HG03175 (cell line): Measurements from ENCODE around the gene CXCL14.

ENCODE experiments used
- ATAC-seq: cut with Tn5 transposase; IDR thresholded peaks from one replicate; pipeline ENCODE4 v1.9.1; 2021; ENCODE audit warnings: mild to moderate bottlenecking, moderate library complexity; ENCODE audit not compliant: unreplicated experiment

Gene CXCL14

DNA sequence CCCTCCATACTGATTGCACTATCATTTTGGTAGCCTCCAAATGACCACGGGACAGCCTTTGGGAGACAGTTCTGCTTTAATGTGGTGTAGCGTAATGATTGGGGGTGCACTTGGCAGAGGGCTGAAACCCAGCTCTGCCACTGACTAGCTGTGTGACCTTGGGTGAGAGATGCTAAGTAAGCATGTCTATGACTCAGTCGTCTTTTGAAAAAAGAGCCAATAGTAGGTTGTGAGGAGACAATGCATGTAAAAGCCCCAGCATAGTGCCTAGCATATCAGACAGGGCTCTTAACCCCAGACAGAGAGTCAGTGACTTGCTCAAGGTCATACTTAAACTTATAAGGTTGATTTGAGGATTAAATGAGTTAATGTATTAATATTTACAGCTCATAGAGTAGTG lies 18.0 kb upstream of the CXCL14 start:
- ATAC-seq, result no peak

DNA sequence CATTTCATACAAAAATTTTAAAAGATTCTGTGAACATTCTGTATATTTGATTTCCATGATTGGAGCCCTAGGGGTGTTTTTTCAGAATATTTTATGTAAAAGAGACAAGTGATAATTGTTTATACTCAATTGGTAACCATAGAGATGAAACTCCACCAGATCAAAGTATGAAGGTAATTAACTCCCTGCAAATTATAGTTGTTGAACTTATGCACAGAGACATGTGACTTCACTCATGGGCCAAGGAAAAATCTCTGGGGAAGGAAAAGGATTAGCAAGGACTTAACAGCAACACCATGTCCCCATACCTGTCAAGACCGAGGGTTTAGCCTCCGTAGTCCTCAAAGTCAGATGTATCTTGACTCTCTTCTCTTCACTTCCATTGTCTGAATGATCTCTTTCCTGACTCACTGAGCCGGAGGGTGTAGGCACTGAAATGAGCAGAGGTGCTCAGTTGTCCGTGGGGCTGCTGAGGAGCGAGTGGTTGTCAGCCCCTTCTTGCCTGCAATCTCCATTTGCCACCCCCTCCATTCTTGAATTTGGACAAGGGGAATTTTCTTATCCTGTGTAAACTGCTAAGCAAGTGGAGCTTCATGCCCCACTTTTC lies 17.5 kb upstream of the CXCL14 start:
- no peak for ATAC-seq

DNA sequence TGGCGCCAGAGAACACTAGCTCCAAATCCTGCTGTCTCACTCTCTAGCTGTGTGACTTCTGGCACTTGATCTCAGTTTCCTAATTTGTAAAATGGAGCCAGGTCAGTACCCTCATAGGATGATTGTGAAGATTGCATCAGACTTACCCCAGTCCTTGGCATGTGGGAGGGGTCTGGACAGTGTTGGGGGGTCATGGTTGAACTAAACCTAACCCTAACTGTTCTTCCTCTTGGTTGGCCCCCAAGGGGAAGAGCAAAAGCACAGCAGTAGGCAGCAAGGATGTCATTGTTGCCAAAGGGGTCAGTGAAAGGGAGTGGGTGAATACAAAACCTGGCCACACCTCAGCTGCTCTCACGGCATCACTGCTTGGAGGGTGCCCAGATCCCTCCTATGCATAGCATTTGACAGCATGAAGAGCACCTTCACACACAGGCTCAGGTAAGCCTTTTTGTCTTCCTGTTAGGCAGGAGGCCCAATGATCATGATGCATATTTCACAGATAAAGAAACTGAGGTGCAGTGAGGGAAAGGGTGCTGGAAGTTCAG lies 15.7 kb upstream of the CXCL14 start:
- ATAC-seq, result no peak

GRCh38 chr5:135593886-135594285 lies 15.1 kb upstream of the CXCL14 start:
- no peak for ATAC-seq

- ATAC-seq, result no peak
Observed at GRCh38 chr5:135593141-135593540, 14.3 kb upstream of the CXCL14 start.

DNA sequence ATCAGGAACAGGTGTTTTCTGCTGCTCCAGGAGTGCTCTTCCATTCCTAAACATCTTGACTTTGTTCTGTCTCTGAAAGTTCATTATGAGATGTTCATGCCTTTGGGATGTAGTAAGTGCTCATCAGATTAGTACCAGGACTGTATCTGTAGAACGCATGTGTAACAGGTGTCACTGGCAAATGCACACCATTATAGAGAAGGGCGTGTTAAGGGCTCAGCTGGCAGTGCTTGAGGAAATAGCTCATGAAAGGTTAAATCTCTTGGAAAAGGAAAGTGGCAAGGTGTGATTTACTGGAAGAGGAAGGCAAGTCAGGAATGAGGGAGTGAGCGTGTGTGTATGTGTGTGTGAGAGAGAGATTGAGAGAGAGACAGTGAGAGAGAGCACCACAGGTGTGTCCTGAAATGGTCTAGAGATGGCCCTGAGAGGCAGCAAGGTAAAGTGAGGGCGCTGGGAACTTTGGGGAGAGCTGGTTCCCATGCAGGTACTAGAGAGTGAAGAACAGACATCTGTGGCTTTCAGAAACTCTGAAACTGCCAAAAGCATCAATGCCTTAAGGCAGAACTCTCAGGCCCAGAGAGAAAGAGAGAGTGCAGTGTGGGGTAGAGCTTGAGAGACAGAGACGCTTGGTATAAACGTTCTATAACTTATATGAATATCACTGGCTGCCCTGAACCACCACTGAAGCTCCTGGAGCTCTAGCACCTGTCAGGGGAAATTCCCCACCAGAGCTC lies 13.7 kb upstream of the CXCL14 start:
- ATAC-seq, result no peak

GRCh38 chr5:135591277-135591676 lies 12.5 kb upstream of the CXCL14 start:
- ATAC-seq, result no peak

- no peak for ATAC-seq
Observed at GRCh38 chr5:135589152-135589551, 10.4 kb upstream of the CXCL14 start.

DNA sequence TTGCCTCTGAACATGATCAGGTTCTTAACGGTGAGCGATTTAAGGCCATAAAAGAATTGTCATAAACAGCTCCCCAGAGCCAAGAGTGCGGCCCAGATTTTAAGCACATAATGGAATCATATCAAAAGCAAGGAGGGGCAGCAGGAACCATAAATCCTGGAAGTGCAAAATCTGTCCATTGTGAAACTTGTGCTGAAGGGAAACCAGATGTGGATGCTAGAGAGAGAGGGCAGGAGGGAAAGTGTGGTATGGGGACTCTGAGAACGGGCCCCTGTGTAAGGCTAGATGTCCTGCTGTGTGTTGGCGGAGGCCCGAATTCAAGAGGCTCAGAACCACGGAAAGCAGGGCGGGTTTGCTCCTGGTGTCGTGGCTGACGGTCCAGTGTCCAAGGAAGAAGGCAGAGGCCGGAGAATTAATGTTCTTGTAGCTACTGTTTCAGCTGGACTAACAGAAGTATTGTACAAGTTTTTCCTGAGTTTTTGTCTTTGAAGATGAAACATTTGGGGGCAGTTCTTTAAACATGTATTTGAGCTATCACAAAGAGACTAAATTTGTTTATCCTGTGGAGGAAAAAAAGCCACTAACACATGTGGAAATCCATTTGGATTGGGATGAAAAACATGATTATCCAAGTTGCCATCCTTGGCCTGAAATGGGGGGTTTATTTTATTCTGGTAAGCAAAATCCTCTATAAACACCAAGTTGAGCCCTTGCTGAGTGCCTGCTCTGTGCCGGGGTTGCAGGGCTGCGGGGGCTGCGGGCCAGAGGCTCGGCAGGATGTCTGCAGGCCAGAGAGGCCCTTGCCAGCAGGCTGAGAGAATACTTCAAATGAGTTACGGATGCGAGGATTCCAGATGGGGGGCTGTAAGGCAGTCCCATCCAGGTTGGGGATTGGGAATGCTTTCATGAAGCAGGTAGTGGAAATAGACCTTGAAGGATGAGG lies 9.2 kb upstream of the CXCL14 start:
- no peak for ATAC-seq

DNA sequence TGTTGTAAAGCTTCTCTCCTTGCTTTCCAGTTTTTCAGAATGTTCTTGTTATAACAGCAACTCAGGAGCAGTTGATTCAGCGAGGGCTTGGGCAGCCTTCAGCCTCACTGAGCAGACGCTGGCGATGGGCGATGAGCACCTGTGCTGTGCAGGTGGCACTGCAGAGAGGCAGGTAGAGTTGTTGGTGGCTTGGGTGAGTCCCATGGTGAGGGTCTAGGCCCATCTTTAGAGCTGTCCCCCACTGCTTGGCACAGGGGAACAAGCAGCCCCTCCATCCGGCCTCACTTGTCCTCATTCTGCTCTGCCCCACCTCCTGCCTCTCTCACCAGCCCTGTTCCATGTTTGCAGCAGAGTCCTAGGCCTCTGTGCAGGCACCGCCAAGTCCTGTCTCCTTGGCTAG lies 6.1 kb upstream of the CXCL14 start:
- no peak for ATAC-seq

GRCh38 chr5:135584276-135584675 lies 5.5 kb upstream of the CXCL14 start:
- no peak for ATAC-seq

GRCh38 chr5:135582099-135582781 lies 3.4 kb upstream of the CXCL14 start:
- ATAC-seq, result no peak

DNA sequence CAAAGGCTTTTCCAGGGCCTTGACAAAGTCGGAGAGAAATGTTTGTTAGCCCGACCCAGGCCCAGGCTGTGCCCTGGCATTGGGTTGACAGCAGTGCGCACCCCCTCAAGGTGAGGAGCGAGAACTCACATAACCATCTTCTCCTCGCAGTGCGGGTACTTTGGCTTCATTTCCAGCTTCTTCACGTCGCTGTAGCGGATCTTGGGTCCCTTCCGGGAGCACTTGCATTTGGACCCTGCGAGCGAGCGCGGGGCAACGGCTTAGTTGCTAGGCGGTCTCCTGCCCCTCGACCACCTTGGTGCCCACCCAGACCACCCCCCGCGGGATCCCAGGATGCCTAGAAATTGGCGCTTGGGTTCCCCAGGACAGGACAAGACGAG lies 496 bp downstream of the CXCL14 start:
- no peak for ATAC-seq

GRCh38 chr5:135577421-135577820 lies 1.4 kb downstream of the CXCL14 start:
- ATAC-seq, result no peak

- no peak for ATAC-seq
Observed at GRCh38 chr5:135576075-135576599, 2.7 kb downstream of the CXCL14 start.

DNA sequence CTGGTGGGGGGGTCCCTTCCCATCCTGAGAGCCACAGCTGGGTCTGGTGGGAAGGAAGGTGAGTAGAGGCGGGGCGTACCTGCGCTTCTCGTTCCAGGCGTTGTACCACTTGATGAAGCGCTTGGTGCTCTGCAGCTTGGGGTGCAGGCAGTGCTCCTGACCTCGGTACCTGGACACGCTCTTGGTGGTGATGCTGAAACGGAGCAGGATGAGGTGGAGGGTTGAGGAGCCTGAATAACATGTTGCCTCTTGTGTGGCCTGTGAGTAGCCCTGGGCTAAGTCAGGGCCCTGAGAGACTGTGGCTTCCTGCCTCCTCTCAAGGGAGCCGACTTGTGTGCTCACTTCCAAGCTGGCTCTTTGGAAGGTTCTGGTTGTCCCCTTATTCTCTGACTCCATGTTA lies 4.3 kb downstream of the CXCL14 start:
- no peak for ATAC-seq

DNA sequence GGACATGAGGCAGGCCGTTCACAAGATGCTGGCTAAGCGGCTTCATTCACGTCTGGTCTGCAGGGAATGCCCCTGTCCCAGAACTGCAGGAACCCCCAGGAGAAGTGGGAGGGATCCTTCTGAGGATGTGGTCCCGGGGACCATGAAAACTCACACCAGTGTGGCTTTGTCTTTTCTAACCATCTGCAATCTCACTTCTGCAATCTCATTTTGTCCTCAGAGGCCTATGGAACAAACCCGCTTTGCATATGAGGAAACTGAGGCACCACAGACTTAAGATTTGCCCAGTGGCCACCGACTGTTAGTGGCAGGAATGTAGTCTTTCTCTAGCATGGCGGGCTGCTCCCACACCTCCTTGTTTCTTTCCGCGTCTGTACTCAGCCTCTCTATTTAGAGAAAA lies 6.9 kb downstream of the CXCL14 start:
- ATAC-seq, result no peak

- ATAC-seq, result no peak
Observed at GRCh38 chr5:135571066-135571609, 7.7 kb downstream of the CXCL14 start.

- ATAC-seq, result no peak
Observed at GRCh38 chr5:135570453-135570764, 8.4 kb downstream of the CXCL14 start.

GRCh38 chr5:135569755-135570452 lies 8.9 kb downstream of the CXCL14 start:
- no peak for ATAC-seq
